Sigmoid colon (tissue), 7 donors: ENCODE measurements around the gene ADCY5. TPM values are rescaled to one million over a fixed set of nuclear protein-coding genes. Genes with fewer than 3 reads are reported as not detected.
A peak's percentile ranks its signal among the peaks of the same experiment; 100 is the strongest.

ENCODE experiments used
- DNase-seq: peaks from one replicate; pipeline ENCODE4 v3.0.0-alpha.2; 2019
- H3K27ac ChIP-seq, 4 donors: fragments of 200-600 bp; sonication (generic); one replicate each; pipeline ENCODE4 v1.5.1; 2016 to 2019; ENCODE audit warnings: mild to moderate bottlenecking in 1 of 4
- H3K27me3 ChIP-seq, 3 donors: fragments of 200-600 bp; sonication (generic); one replicate each; pipeline ENCODE4 v1.5.1; 2019; ENCODE audit warnings: mild to moderate bottlenecking in 1 of 3
- H3K36me3 ChIP-seq, 4 donors: fragments of 200-600 bp; sonication (generic); one replicate each; pipeline ENCODE4 v1.5.1; 2016 to 2019
- H3K4me1 ChIP-seq, 4 donors: fragments of 200-600 bp; sonication (generic); one replicate each; pipeline ENCODE4 v1.5.1; 2017 to 2019
- H3K4me3 ChIP-seq, 4 donors: fragments of 200-600 bp; sonication (generic); one replicate each; pipeline ENCODE4 v1.5.1; 2017 to 2019; ENCODE audit warnings: mild to moderate bottlenecking in 2 of 4, moderate library complexity in 1 of 4
- H3K9me3 ChIP-seq, 4 donors: fragments of 200-600 bp in 3 of 4; sonication (generic) in 3 of 4; one replicate each; pipeline versions ENCODE4 v1.5.1 to v1.6.1; 2013 to 2019
- CTCF ChIP-seq, 4 experiments: fragments of 450-650 bp in 3 of 4; fragments of 200-600 bp in 1 of 4; IDR thresholded peaks; one replicate each; pipeline ENCODE4 v1.5.1; 2016 to 2019; ENCODE audit warnings: antibody characterized with exemption in 4 of 4, mild to moderate bottlenecking in 3 of 4, moderate library complexity in 2 of 4
- EP300 ChIP-seq, 4 donors: sonication (generic); formaldehyde crosslinking; IDR thresholded peaks; one replicate each; pipeline ENCODE4 v1.6.1; 2017; ENCODE audit warnings: antibody characterized with exemption in 4 of 4
- POLR2A ChIP-seq, 2 donors: fragments of 450-650 bp; IDR thresholded peaks; one replicate each; pipeline ENCODE4 v1.6.1; 2016; ENCODE audit warnings: antibody characterized with exemption in 2 of 2, mild to moderate bottlenecking in 2 of 2, moderate library complexity in 2 of 2
- POLR2AphosphoS5 ChIP-seq, 4 donors: sonication (generic); formaldehyde crosslinking; IDR thresholded peaks; one replicate each; pipeline ENCODE4 v1.6.1; 2017; ENCODE audit warnings: antibody characterized with exemption in 4 of 4
- WGBS, 2 donors: extraction: QIAGEN DNeasy Blood & Tissue Kit; methylation state at CpG; one replicate each; pipeline ENCODE4 v1.1.7; 2013; 5-methylcytosine and 5-hydroxymethylcytosine counted together
- intact Hi-C: fragments of 100-400 bp; cut with DNase I; formaldehyde crosslinking; loops from one replicate; pipeline ENCODE4 v1.15.1; 2023
- polyA plus RNA-seq, 3 donors: library from polyadenylated mRNA; stranded (reverse); fragments of 200-250 nt; gene quantifications; one replicate each; pipeline ENCODE4 v1.2.3, GENCODE V29; 2013
- total RNA-seq, 4 donors: library from RNA; depleted of rRNA; stranded (reverse); fragments of >200 nt; gene quantifications; one replicate each; pipeline ENCODE4 v1.1.0, GENCODE V29; 2016
- donor health status: healthy with polysubstance abuse.
- donor health status: Bipolar disorder and iron deficiency.
- donor health status: healthy.

The ADCY5 gene
- total and polyA plus RNA-seq, 7 donors, result 1.4 to 84.4 (median 39.5) TPM

- intact Hi-C loops, result no loop called here
Observed at GRCh38 chr3:123439806-123440580, 8.9 kb downstream of the ADCY5 start.

GRCh38 chr3:123432832-123433523, 15.9 kb downstream of the ADCY5 start:
- Histone ChIP-seq H3K27me3 (no peaks in the 10 kb centered on the region), H3K4me1 (peaks cover 0 to 56% (median 52%) of the 10 kb centered on the region in 4 donors), H3K27ac (peak overlapping the region; percentile 59 to 91 (median 72)), H3K36me3 (no peaks in the 10 kb centered on the region), H3K4me3 (no peak overlapping the region), H3K9me3 (no peaks in the 10 kb centered on the region)
- no peak for DNase-seq
- WGBS, 2 donors, result 79 to 86% methylated on average over 6 of the region's 6 CpGs
- peak in 1 of 4 donors; percentile 29 for TF ChIP-seq EP300 (IDR thresholded peaks at IDR 0.05)
- no peak for TF ChIP-seq POLR2A (IDR thresholded peaks at IDR 0.05)
- peak in 2 of 4 donors; percentile 32 to 40 for TF ChIP-seq POLR2AphosphoS5 (IDR thresholded peaks at IDR 0.05)
- intact Hi-C loops, result no loop called here

More at GRCh38 chr3:123439806-123440580, 8.9 kb downstream of the ADCY5 start:
- no peak overlapping the region for H3K4me3 ChIP-seq
- H3K4me1 ChIP-seq, result peaks cover 0 to 45% (median 33%) of the 10 kb centered on the region in 4 donors
- no peak for DNase-seq
- TF ChIP-seq EP300 (IDR thresholded peaks at IDR 0.05) (no peak), POLR2AphosphoS5 (IDR thresholded peaks at IDR 0.05) (no peak), CTCF (IDR thresholded peaks at IDR 0.05) (no peak), POLR2A (IDR thresholded peaks at IDR 0.05) (no peak)
- WGBS, 2 donors, result 80 to 82% methylated on average over 9 of the region's 9 CpGs
- H3K9me3 ChIP-seq, result no peaks in the 10 kb centered on the region
- peak overlapping the region; percentile 19 to 98 (median 40) for H3K27ac ChIP-seq
- no peaks in the 10 kb centered on the region for H3K27me3 ChIP-seq
- H3K36me3 ChIP-seq, result no peaks in the 10 kb centered on the region

- H3K36me3 ChIP-seq, result no peaks in the 10 kb centered on the region
- TF ChIP-seq CTCF (IDR thresholded peaks at IDR 0.05) (no peak), POLR2AphosphoS5 (IDR thresholded peaks at IDR 0.05) (peak in 2 of 4 donors; percentile 27 to 56)
- H3K9me3 ChIP-seq, result no peaks in the 10 kb centered on the region
- peak overlapping the region; percentile 59 to 91 (median 72) for H3K27ac ChIP-seq
- H3K27me3 ChIP-seq, result no peaks in the 10 kb centered on the region
- DNase-seq, result no peak
- no peak overlapping the region for H3K4me3 ChIP-seq
- H3K4me1 ChIP-seq, result peaks cover 0 to 59% (median 54%) of the 10 kb centered on the region in 4 donors
- 10 to 50% methylated on average over 10 of the region's 10 CpGs for WGBS, 2 donors
- intact Hi-C loops, result no loop called here
Observed at GRCh38 chr3:123431658-123432324, 17.1 kb downstream of the ADCY5 start.

GRCh38 chr3:123431007-123431657, 17.8 kb downstream of the ADCY5 start:
- WGBS, 2 donors, result 75 to 91% methylated on average over 5 of the region's 5 CpGs
- Histone ChIP-seq H3K27ac (peak overlapping the region; percentile 59 to 91 (median 72)), H3K4me1 (peaks cover 0 to 64% (median 60%) of the 10 kb centered on the region in 4 donors), H3K9me3 (no peaks in the 10 kb centered on the region), H3K36me3 (no peaks in the 10 kb centered on the region), H3K4me3 (no peak overlapping the region), H3K27me3 (no peaks in the 10 kb centered on the region)
- TF ChIP-seq EP300 (IDR thresholded peaks at IDR 0.05), result no peak
- no peak for TF ChIP-seq POLR2A (IDR thresholded peaks at IDR 0.05)
- no peak for TF ChIP-seq POLR2AphosphoS5 (IDR thresholded peaks at IDR 0.05)
- no peak for TF ChIP-seq CTCF (IDR thresholded peaks at IDR 0.05)
- intact Hi-C loops, result no loop called here
- no peak for DNase-seq
